GM23338 (cell line): ENCODE results near the gene ASPM. TPM values are rescaled to one million over a fixed set of nuclear protein-coding genes. Genes with fewer than 3 reads are reported as not detected.

Experiments used
- ATAC-seq: fragments of 200-7000 bp; cut with Tn5 transposase; 3 replicates; pipeline ENCODE4 v1.9.1; 2020
- DNase-seq: peaks from one replicate; pipeline ENCODE4 v3.0.0-alpha.2; 2015; ENCODE audit warnings: low spot score
- H2AFZ ChIP-seq: fragments of 200-600 bp; sonication (generic); 2 replicates; pipeline ENCODE4 v1.8.0; 2016; ENCODE audit warnings: antibody characterized with exemption, mild to moderate bottlenecking, moderate library complexity
- H3F3A ChIP-seq: fragments of 200-600 bp; sonication (generic); replicated peaks from 2 replicates; pipeline ENCODE4 v1.8.0; 2017; ENCODE audit warnings: antibody characterized with exemption, mixed run types, low read depth
- H3K27ac ChIP-seq: fragments of 200-600 bp; sonication (generic); 2 replicates; pipeline ENCODE4 v1.6.1; 2016; ENCODE audit warnings: low read depth
- H3K27me3 ChIP-seq: fragments of 200-600 bp; sonication (generic); 2 replicates; pipeline ENCODE4 v1.8.0; 2016; ENCODE audit warnings: mild to moderate bottlenecking, mixed run types, moderate library complexity; ENCODE audit not compliant: insufficient read depth
- H3K36me3 ChIP-seq: fragments of 200-600 bp; sonication (generic); 2 replicates; pipeline ENCODE4 v1.8.0; 2016; ENCODE audit warnings: mild to moderate bottlenecking; ENCODE audit not compliant: insufficient read depth
- H3K4me1 ChIP-seq: fragments of 200-600 bp; sonication (generic); 2 replicates; pipeline ENCODE4 v1.8.0; 2016; ENCODE audit warnings: mild to moderate bottlenecking, moderate library complexity; ENCODE audit not compliant: insufficient read depth
- H3K4me2 ChIP-seq: fragments of 200-600 bp; sonication (generic); 2 replicates; pipeline ENCODE4 v1.7.1; 2017; ENCODE audit warnings: mixed run types
- H3K4me3 ChIP-seq: fragments of 200-600 bp; sonication (generic); 2 replicates; pipeline ENCODE4 v1.6.1; 2016; ENCODE audit warnings: mixed run types
- H3K79me2 ChIP-seq: fragments of 200-600 bp; sonication (generic); replicated peaks from 2 replicates; pipeline ENCODE4 v1.8.0; 2017; ENCODE audit warnings: mild to moderate bottlenecking; ENCODE audit not compliant: insufficient read depth
- H3K9me2 ChIP-seq: fragments of 200-600 bp; sonication (generic); 2 replicates; pipeline ENCODE4 v1.8.0; 2017; ENCODE audit not compliant: insufficient read depth
- H4K20me1 ChIP-seq: fragments of 200-600 bp; sonication (generic); replicated peaks from 2 replicates; pipeline ENCODE4 v1.8.0; 2017; ENCODE audit warnings: mild to moderate bottlenecking; ENCODE audit not compliant: insufficient read depth
- H3K27ac Mint-ChIP-seq: 2 replicates; pipeline ENCODE4 v1.8.0; 2020; ENCODE audit warnings: inconsistent platforms, mild to moderate bottlenecking, moderate library complexity, mixed read lengths
- H3K27me3 Mint-ChIP-seq: 3 replicates; pipeline ENCODE4 v1.8.0; 2022; ENCODE audit warnings: low read depth, mild to moderate bottlenecking, moderate library complexity, mixed read lengths, inconsistent platforms; ENCODE audit not compliant: insufficient read depth, poor library complexity
- H3K36me3 Mint-ChIP-seq: 3 replicates; pipeline ENCODE4 v1.8.0; 2021; ENCODE audit warnings: low read depth, mild to moderate bottlenecking, inconsistent platforms, moderate library complexity, mixed read lengths
- H3K4me1 Mint-ChIP-seq: 3 replicates; pipeline ENCODE4 v1.8.0; 2020; ENCODE audit warnings: mild to moderate bottlenecking, inconsistent platforms, mixed read lengths
- H3K4me3 Mint-ChIP-seq: 3 replicates; pipeline ENCODE4 v1.8.0; 2021; ENCODE audit warnings: moderate library complexity, mild to moderate bottlenecking, inconsistent platforms, mixed read lengths
- H3K9me3 Mint-ChIP-seq: 3 replicates; pipeline ENCODE4 v1.8.0; 2020; ENCODE audit warnings: moderate library complexity, mild to moderate bottlenecking, inconsistent platforms, mixed read lengths
- CREB1 ChIP-seq: fragments of 250-450 bp; sonication (Bioruptor Pico); IDR thresholded peaks from 2 replicates; pipeline ENCODE4 v1.5.0; 2020; ENCODE audit warnings: low read depth, mild to moderate bottlenecking, moderate library complexity
- ETS1 ChIP-seq: IDR thresholded peaks from 2 replicates; pipeline ENCODE4 v1.6.1; 2016; ENCODE audit warnings: antibody characterized with exemption
- EZH2 ChIP-seq: fragments of 200-600 bp; sonication (generic); IDR thresholded peaks from one replicate; pipeline ENCODE4 v1.8.0; 2017; ENCODE audit warnings: antibody characterized with exemption, mild to moderate bottlenecking, low read depth; ENCODE audit not compliant: unreplicated experiment
- EZH2phosphoT487 ChIP-seq: fragments of 200-600 bp; sonication (generic); IDR thresholded peaks from one replicate; pipeline ENCODE4 v1.8.1; 2018; ENCODE audit warnings: antibody characterized with exemption; ENCODE audit not compliant: unreplicated experiment
- JUNB ChIP-seq: IDR thresholded peaks from one replicate; pipeline ENCODE4 v1.6.1; 2016; ENCODE audit warnings: antibody characterized with exemption; ENCODE audit not compliant: unreplicated experiment
- NANOG ChIP-seq: IDR thresholded peaks from 2 replicates; pipeline ENCODE4 v1.6.1; 2016; ENCODE audit warnings: antibody characterized with exemption, borderline replicate concordance
- POLR2AphosphoS5 ChIP-seq: IDR thresholded peaks from 2 replicates; pipeline ENCODE4 v1.6.1; 2016; ENCODE audit warnings: antibody characterized with exemption, low read depth
- REST ChIP-seq: IDR thresholded peaks from one replicate; pipeline ENCODE4 v1.6.1; 2018; ENCODE audit warnings: antibody characterized with exemption; ENCODE audit not compliant: unreplicated experiment
- STAT1 ChIP-seq: IDR thresholded peaks from one replicate; pipeline ENCODE4 v1.6.1; 2016; ENCODE audit warnings: antibody characterized with exemption; ENCODE audit not compliant: unreplicated experiment
- ZNF114 ChIP-seq: fragments of 250-450 bp; sonication (Bioruptor Pico); IDR thresholded peaks from 2 replicates; pipeline ENCODE4 v1.5.0; 2020; ENCODE audit warnings: mild to moderate bottlenecking, moderate library complexity
- ZNF331 ChIP-seq: fragments of 250-450 bp; sonication (Bioruptor Pico); IDR thresholded peaks from 2 replicates; pipeline ENCODE4 v1.5.0; 2020; ENCODE audit warnings: low read depth, mild to moderate bottlenecking, moderate library complexity
- polyA plus RNA-seq: library from polyadenylated mRNA; unstranded; fragments of >200 nt; fragmentation: Nextera tagmentation; extraction: Ambion mirVana; gene quantifications from 2 replicates; pipeline ENCODE4 v1.2.1, GENCODE V29; 2016
- total RNA-seq: library from RNA; depleted of rRNA; stranded (reverse); fragments of >200 nt; shearing (Covaris generic); gene quantifications from 2 replicates; pipeline ENCODE4 v1.2.3, GENCODE V29; 2014
- TF ChIP-seq, protein P1 (sequence below): fragments of 250-450 bp; sonication (Bioruptor Pico); IDR thresholded peaks from 2 replicates; pipeline ENCODE4 v1.5.0; 2020; ENCODE audit warnings: mild to moderate bottlenecking, moderate library complexity
- TF ChIP-seq, protein P2 (sequence below), 2 experiments: fragments of 200-600 bp in 1 of 2; sonication (generic) in 1 of 2; conservative IDR thresholded peaks; 2 replicates each; pipeline versions ENCODE4 v1.5.1 to v1.6.1; 2016 to 2017; ENCODE audit warnings: antibody characterized with exemption in 2 of 2, low read depth in 2 of 2, mild to moderate bottlenecking in 2 of 2, moderate library complexity in 1 of 2

Gene ASPM
- total and polyA plus RNA-seq, 2 experiments from 2014 or later: 36.8 to 64.9 TPM

- H3F3A ChIP-seq: no peaks in the 10 kb centered on the region
- Mint-ChIP-seq H3K4me3 (no peak overlapping the region), H3K4me1 (no peaks in the 10 kb centered on the region), H3K36me3 (no peaks in the 10 kb centered on the region), H3K9me3 (no peaks in the 10 kb centered on the region), H3K27me3 (peaks cover 1% of the 10 kb centered on the region), H3K27ac (no peak overlapping the region)
- H3K36me3 ChIP-seq: no peaks in the 10 kb centered on the region
- no peak for TF ChIP-seq STAT1
- TF ChIP-seq EZH2: no peak
- TF ChIP-seq ZNF114 (CRISPR knock-in tag): no peak
- no peak for TF ChIP-seq POLR2AphosphoS5
- TF ChIP-seq, protein P1, sequence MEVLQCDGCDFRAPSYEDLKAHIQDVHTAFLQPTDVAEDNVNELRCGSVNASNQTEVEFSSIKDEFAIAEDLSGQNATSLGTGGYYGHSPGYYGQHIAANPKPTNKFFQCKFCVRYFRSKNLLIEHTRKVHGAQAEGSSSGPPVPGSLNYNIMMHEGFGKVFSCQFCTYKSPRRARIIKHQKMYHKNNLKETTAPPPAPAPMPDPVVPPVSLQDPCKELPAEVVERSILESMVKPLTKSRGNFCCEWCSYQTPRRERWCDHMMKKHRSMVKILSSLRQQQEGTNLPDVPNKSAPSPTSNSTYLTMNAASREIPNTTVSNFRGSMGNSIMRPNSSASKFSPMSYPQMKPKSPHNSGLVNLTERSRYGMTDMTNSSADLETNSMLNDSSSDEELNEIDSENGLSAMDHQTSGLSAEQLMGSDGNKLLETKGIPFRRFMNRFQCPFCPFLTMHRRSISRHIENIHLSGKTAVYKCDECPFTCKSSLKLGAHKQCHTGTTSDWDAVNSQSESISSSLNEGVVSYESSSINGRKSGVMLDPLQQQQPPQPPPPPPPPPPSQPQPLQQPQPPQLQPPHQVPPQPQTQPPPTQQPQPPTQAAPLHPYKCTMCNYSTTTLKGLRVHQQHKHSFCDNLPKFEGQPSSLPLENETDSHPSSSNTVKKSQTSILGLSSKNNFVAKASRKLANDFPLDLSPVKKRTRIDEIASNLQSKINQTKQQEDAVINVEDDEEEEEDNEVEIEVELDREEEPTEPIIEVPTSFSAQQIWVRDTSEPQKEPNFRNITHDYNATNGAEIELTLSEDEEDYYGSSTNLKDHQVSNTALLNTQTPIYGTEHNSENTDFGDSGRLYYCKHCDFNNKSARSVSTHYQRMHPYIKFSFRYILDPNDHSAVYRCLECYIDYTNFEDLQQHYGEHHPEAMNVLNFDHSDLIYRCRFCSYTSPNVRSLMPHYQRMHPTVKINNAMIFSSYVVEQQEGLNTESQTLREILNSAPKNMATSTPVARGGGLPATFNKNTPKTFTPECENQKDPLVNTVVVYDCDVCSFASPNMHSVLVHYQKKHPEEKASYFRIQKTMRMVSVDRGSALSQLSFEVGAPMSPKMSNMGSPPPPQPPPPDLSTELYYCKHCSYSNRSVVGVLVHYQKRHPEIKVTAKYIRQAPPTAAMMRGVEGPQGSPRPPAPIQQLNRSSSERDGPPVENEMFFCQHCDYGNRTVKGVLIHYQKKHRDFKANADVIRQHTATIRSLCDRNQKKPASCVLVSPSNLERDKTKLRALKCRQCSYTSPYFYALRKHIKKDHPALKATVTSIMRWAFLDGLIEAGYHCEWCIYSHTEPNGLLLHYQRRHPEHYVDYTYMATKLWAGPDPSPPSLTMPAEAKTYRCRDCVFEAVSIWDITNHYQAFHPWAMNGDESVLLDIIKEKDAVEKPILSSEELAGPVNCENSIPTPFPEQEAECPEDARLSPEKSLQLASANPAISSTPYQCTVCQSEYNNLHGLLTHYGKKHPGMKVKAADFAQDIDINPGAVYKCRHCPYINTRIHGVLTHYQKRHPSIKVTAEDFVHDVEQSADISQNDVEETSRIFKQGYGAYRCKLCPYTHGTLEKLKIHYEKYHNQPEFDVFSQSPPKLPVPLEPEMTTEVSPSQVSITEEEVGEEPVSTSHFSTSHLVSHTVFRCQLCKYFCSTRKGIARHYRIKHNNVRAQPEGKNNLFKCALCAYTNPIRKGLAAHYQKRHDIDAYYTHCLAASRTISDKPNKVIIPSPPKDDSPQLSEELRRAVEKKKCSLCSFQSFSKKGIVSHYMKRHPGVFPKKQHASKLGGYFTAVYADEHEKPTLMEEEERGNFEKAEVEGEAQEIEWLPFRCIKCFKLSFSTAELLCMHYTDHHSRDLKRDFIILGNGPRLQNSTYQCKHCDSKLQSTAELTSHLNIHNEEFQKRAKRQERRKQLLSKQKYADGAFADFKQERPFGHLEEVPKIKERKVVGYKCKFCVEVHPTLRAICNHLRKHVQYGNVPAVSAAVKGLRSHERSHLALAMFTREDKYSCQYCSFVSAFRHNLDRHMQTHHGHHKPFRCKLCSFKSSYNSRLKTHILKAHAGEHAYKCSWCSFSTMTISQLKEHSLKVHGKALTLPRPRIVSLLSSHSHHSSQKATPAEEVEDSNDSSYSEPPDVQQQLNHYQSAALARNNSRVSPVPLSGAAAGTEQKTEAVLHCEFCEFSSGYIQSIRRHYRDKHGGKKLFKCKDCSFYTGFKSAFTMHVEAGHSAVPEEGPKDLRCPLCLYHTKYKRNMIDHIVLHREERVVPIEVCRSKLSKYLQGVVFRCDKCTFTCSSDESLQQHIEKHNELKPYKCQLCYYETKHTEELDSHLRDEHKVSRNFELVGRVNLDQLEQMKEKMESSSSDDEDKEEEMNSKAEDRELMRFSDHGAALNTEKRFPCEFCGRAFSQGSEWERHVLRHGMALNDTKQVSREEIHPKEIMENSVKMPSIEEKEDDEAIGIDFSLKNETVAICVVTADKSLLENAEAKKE (CRISPR knock-in tag): no peak
- TF ChIP-seq NANOG: no peak
- TF ChIP-seq CREB1 (CRISPR knock-in tag): no peak
- TF ChIP-seq REST: no peak
- TF ChIP-seq, protein P2, sequence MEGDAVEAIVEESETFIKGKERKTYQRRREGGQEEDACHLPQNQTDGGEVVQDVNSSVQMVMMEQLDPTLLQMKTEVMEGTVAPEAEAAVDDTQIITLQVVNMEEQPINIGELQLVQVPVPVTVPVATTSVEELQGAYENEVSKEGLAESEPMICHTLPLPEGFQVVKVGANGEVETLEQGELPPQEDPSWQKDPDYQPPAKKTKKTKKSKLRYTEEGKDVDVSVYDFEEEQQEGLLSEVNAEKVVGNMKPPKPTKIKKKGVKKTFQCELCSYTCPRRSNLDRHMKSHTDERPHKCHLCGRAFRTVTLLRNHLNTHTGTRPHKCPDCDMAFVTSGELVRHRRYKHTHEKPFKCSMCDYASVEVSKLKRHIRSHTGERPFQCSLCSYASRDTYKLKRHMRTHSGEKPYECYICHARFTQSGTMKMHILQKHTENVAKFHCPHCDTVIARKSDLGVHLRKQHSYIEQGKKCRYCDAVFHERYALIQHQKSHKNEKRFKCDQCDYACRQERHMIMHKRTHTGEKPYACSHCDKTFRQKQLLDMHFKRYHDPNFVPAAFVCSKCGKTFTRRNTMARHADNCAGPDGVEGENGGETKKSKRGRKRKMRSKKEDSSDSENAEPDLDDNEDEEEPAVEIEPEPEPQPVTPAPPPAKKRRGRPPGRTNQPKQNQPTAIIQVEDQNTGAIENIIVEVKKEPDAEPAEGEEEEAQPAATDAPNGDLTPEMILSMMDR (conservative IDR thresholded peaks at IDR 0.05; ENCODE audit: low read depth in 2 of 2): no peak
- TF ChIP-seq EZH2phosphoT487: no peak
- TF ChIP-seq ZNF331 (CRISPR knock-in tag): no peak
- TF ChIP-seq ETS1: no peak
- TF ChIP-seq JUNB: no peak
- H3K4me3 ChIP-seq: no peak overlapping the region
- H3K9me2 ChIP-seq: no peaks in the 10 kb centered on the region
- H3K27ac ChIP-seq: no peak overlapping the region
- H3K27me3 ChIP-seq: no peaks in the 10 kb centered on the region
- no peak overlapping the region for H2AFZ ChIP-seq
- no peaks in the 10 kb centered on the region for H4K20me1 ChIP-seq
- no peak for DNase-seq
- H3K4me2 ChIP-seq: no peak overlapping the region
- no peaks in the 10 kb centered on the region for H3K79me2 ChIP-seq
- H3K4me1 ChIP-seq: no peaks in the 10 kb centered on the region
- no peak for ATAC-seq
Observed at GRCh38 chr1:197042676-197043341, 103.7 kb downstream of the ASPM start.
